Measurements from ENCODE around the gene IPO13.

IPO13 gene

GRCh38 chr1:43930168-43930948 lies 16.4 kb upstream of the IPO13 start:
- DNase-seq = peak in 1 of 5 experiments; percentile 24

GRCh38 chr1:43930949-43931275 lies 15.8 kb upstream of the IPO13 start:
- DNase-seq = no peak

GRCh38 chr1:43931711-43932660 lies 14.8 kb upstream of the IPO13 start:
- DNase-seq = no peak

- DNase-seq = no peak
Measured at GRCh38 chr1:43932786-43933385, 13.9 kb upstream of the IPO13 start.

- no peak for DNase-seq
Measured at GRCh38 chr1:43933386-43934100, 13.2 kb upstream of the IPO13 start, which contains the start of gene ARTN. Gene ARTN (plus strand): TSS chr1:43933801. CDS start chr1:43935657, 1,856 bp downstream.

- peak in 3 of 5 experiments; percentile 18 to 43 (median 29) for DNase-seq
Measured at GRCh38 chr1:43934101-43934985, 12.4 kb upstream of the IPO13 start.

GRCh38 chr1:43934986-43935324 lies 11.8 kb upstream of the IPO13 start:
- DNase-seq = no peak

GRCh38 chr1:43935711-43936427 lies 10.9 kb upstream of the IPO13 start:
- DNase-seq = no peak

GRCh38 chr1:43936431-43937151 lies 10.2 kb upstream of the IPO13 start:
- DNase-seq = peak in 1 of 5 experiments; percentile 58

GRCh38 chr1:43937179-43937865 lies 9.4 kb upstream of the IPO13 start:
- no peak for DNase-seq

- no peak for DNase-seq
Measured at GRCh38 chr1:43938383-43938782, 8.4 kb upstream of the IPO13 start.

GRCh38 chr1:43938892-43939587 lies 7.7 kb upstream of the IPO13 start:
- DNase-seq = no peak

- no peak for DNase-seq
Measured at GRCh38 chr1:43942411-43942810, 4.3 kb upstream of the IPO13 start.

GRCh38 chr1:43944860-43945259 lies 1.9 kb upstream of the IPO13 start:
- no peak for DNase-seq

GRCh38 chr1:43945674-43946235 lies 995 bp upstream of the IPO13 start:
- DNase-seq = no peak

GRCh38 chr1:43947061-43947873 lies 517 bp downstream of the IPO13 start:
- peak in 1 of 5 experiments; percentile 38 for DNase-seq

- DNase-seq = no peak
Measured at GRCh38 chr1:43947874-43948437, 1.2 kb downstream of the IPO13 start.

All from T-helper 2 cell (primary cell).